IMR-90 (cell line): ENCODE measurements around the gene C16orf89. TPM values are rescaled to one million over a fixed set of nuclear protein-coding genes. Genes with fewer than 3 reads are reported as not detected.

ENCODE experiments used
- ATAC-seq: fragments of 200-7000 bp; cut with Tn5 transposase; 2 replicates; pipeline ENCODE4 v1.9.1; 2020; ENCODE audit warnings: low read depth, mild to moderate bottlenecking, moderate library complexity
- BruUV-seq: library from RNA; stranded (reverse); fragments of 400-500 nt; replicated peaks from 2 replicates; lab custom pipeline; 2021; lab: Mats Ljungman, UMichigan
- CTCF ChIA-PET: fragments of 300-600 bp; formaldehyde crosslinking; extraction: SDS; loops from one replicate; lab custom pipeline; 2021; ENCODE audit warnings: antibody characterized with exemption; lab: Yijun Ruan, JAX
- POLR2A ChIA-PET: fragments of 300-600 bp; sonication (Branson Sonifier 250); formaldehyde crosslinking; loops from one replicate; lab custom pipeline; 2022; ENCODE audit warnings: antibody characterized with exemption; ENCODE audit not compliant: unreplicated experiment; lab: Charles Lee
- DNase-seq: peaks from one replicate; pipeline ENCODE4 v3.0.0; 2013
- H2AFZ ChIP-seq: replicated peaks from 2 replicates; pipeline ENCODE3; 2013; ENCODE audit warnings: low read length, mild to moderate bottlenecking; ENCODE audit not compliant: poor library complexity
- H2AK5ac ChIP-seq: 2 replicates; pipeline ENCODE4 v1.6.1; 2013; ENCODE audit warnings: low read depth, low read length, inconsistent platforms
- H2AK9ac ChIP-seq: replicated peaks from 2 replicates; pipeline ENCODE3; 2013; ENCODE audit warnings: mild to moderate bottlenecking, low read depth, low read length, moderate library complexity; ENCODE audit not compliant: poor library complexity
- H2BK120ac ChIP-seq: 2 replicates; pipeline ENCODE4 v1.6.1; 2013; ENCODE audit warnings: low read depth, low read length, inconsistent platforms
- H2BK15ac ChIP-seq: 3 replicates; pipeline ENCODE4 v1.6.1; 2013; ENCODE audit warnings: low read depth, low read length, inconsistent platforms
- H2BK20ac ChIP-seq: 2 replicates; pipeline ENCODE4 v1.6.1; 2013; ENCODE audit warnings: low read depth, mild to moderate bottlenecking, inconsistent platforms, low read length, moderate library complexity
- H2BK5ac ChIP-seq: 2 replicates; pipeline ENCODE4 v1.6.1; 2013; ENCODE audit warnings: mild to moderate bottlenecking, low read depth, low read length, inconsistent platforms; ENCODE audit not compliant: poor library complexity, severe bottlenecking
- H3K14ac ChIP-seq: replicated peaks from 2 replicates; pipeline ENCODE4 v1.6.1; 2013; ENCODE audit warnings: low read depth, low read length, inconsistent platforms
- H3K18ac ChIP-seq: 2 replicates; pipeline ENCODE4 v1.6.1; 2013; ENCODE audit warnings: low read depth, low read length, control low read depth
- H3K23ac ChIP-seq: 2 replicates; pipeline ENCODE4 v1.6.1; 2013; ENCODE audit warnings: low read depth, low read length, inconsistent platforms
- H3K27ac ChIP-seq: 2 replicates; pipeline ENCODE4 v1.5.1; 2013; ENCODE audit warnings: mild to moderate bottlenecking, control low read depth, low read length; ENCODE audit not compliant: insufficient read depth
- H3K27me3 ChIP-seq: 2 replicates; pipeline ENCODE4 v1.6.1; 2013; ENCODE audit warnings: low read length; ENCODE audit not compliant: control insufficient read depth, insufficient read depth
- H3K36me3 ChIP-seq: 2 replicates; pipeline ENCODE4 v1.6.1; 2013; ENCODE audit warnings: low read length, mixed read lengths; ENCODE audit not compliant: control insufficient read depth, insufficient read depth
- H3K4ac ChIP-seq: 2 replicates; pipeline ENCODE4 v1.6.1; 2013; ENCODE audit warnings: low read depth, low read length, inconsistent platforms
- H3K4me1 ChIP-seq: 2 replicates; pipeline ENCODE4 v1.6.1; 2013; ENCODE audit warnings: low read length, mixed read lengths; ENCODE audit not compliant: control insufficient read depth, insufficient read depth
- H3K4me2 ChIP-seq: 2 replicates; pipeline ENCODE4 v1.6.1; 2013; ENCODE audit warnings: low read depth, mild to moderate bottlenecking, control low read depth, low read length, moderate library complexity
- H3K4me3 ChIP-seq: 2 replicates; pipeline ENCODE4 v1.5.1; 2013; ENCODE audit warnings: low read depth, mild to moderate bottlenecking, control low read depth, low read length, moderate library complexity; ENCODE audit not compliant: insufficient read depth
- H3K56ac ChIP-seq: 2 replicates; pipeline ENCODE4 v1.6.1; 2013; ENCODE audit warnings: low read length, inconsistent platforms; ENCODE audit not compliant: insufficient read depth; ENCODE audit errors: extremely low read depth
- H3K79me1 ChIP-seq, 2 experiments: 2 replicates each; pipeline ENCODE4 v1.6.1; 2013; ENCODE audit warnings: low read length in 2 of 2, inconsistent platforms in 1 of 2, low read depth in 1 of 2
- H3K9ac ChIP-seq: 2 replicates; pipeline ENCODE4 v1.6.1; 2013; ENCODE audit warnings: low read depth, low read length, control low read depth
- H3K9me1 ChIP-seq: 2 replicates; pipeline ENCODE4 v1.6.1; 2013; ENCODE audit warnings: low read length, inconsistent platforms; ENCODE audit not compliant: insufficient read depth
- H3K9me3 ChIP-seq: 2 replicates; pipeline ENCODE4 v1.6.1; 2013; ENCODE audit warnings: low read length; ENCODE audit not compliant: control insufficient read depth, insufficient read depth
- H4K20me1 ChIP-seq: 2 replicates; pipeline ENCODE4 v1.6.1; 2013; ENCODE audit warnings: low read length, inconsistent platforms; ENCODE audit not compliant: insufficient read depth
- H4K5ac ChIP-seq: 2 replicates; pipeline ENCODE4 v1.6.1; 2013; ENCODE audit warnings: mild to moderate bottlenecking, low read depth, low read length, control low read depth
- H4K8ac ChIP-seq, 2 experiments: 2 replicates each; pipeline ENCODE4 v1.6.1; 2013; ENCODE audit warnings: low read depth in 2 of 2, low read length in 2 of 2, control low read depth in 1 of 2, inconsistent platforms in 1 of 2
- H4K91ac ChIP-seq: 2 replicates; pipeline ENCODE4 v1.6.1; 2013; ENCODE audit warnings: low read depth, low read length, inconsistent platforms; ENCODE audit not compliant: insufficient read depth
- BHLHE40 ChIP-seq: fragments of 150-350 bp; IDR thresholded peaks from 2 replicates; pipeline ENCODE4 v1.6.1; 2016; ENCODE audit warnings: mild to moderate bottlenecking, low read depth, low read length
- NFE2L2 ChIP-seq: fragments of 150-350 bp; IDR thresholded peaks from 2 replicates; pipeline ENCODE4 v1.6.1; 2016; ENCODE audit warnings: low read depth, mild to moderate bottlenecking, low read length
- RFX5 ChIP-seq: IDR thresholded peaks from 2 replicates; pipeline ENCODE4 v1.8.0; 2012; ENCODE audit warnings: low read depth, mild to moderate bottlenecking, low read length, moderate library complexity
- WGBS, 2 experiments: methylation state at CpG; one replicate each; pipeline versions ENCODE4 v1.1.5 to v1.1.7; 2013; ENCODE audit warnings: missing lambda C conversion rate in 2 of 2; ENCODE audit not compliant: insufficient read length in 1 of 2; ENCODE audit errors: extremely low coverage in 2 of 2; 5-methylcytosine and 5-hydroxymethylcytosine counted together
- dilution Hi-C: fragments of 300-500 bp; cut with HindIII; formaldehyde crosslinking; loops from one replicate; pipeline ENCODE4 v1.14.3; 2018; ENCODE audit warnings: low sequenced_read_pairs; ENCODE audit not compliant: unreplicated experiment
- in situ Hi-C: fragments of 300-500 bp; cut with MboI; formaldehyde crosslinking; loops from 3 replicates; pipeline ENCODE4 v1.14.3; 2019; ENCODE audit warnings: low sequenced_read_pairs, inconsistent platforms, mixed read lengths
- intact Hi-C: fragments of 100-400 bp; cut with micrococcal nuclease; formaldehyde crosslinking; loops from 2 replicates; pipeline ENCODE4 v1.10.0; 2022
- polyA plus RNA-seq, 3 experiments: library from polyadenylated mRNA; depleted of rRNA; stranded (reverse); fragments of >200 nt; gene quantifications; 2 replicates each; pipeline ENCODE4 v1.2.3, GENCODE V29; 2012; ENCODE audit warnings: low replicate concordance in 1 of 3
- total RNA-seq: library from RNA; depleted of rRNA; stranded (reverse); fragments of >200 nt; gene quantifications from 2 replicates; pipeline ENCODE4 v1.2.3, GENCODE V29; 2012

C16orf89 gene
- total and polyA plus RNA-seq, 2 of the 4 experiments (the other 2 are of a cell fraction) = 0.17 to 0.18 TPM

DNA sequence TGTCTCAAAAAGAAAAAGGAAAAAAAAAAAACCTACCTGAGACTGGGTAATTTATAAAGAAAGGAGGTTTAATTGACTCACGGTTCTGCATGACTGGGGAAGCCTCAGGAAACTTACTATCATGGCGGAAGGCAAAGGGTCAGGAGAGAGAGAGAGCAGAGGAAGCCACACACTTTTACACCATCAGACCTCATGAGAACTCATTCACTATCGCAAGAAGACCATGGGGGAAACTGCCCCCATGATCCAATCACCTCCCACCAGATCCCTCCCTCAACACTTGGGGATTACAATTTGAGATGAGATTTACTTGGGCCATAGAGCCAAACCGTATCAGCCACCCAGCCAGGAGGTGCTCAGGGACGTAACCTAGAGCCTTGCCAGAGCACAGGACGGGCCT is 52.9 kb downstream of the C16orf89 start:
- H3K9me1 ChIP-seq = no peaks in the 10 kb centered on the region
- no peak overlapping the region for H3K23ac ChIP-seq
- H2BK20ac ChIP-seq = no peak overlapping the region
- intact Hi-C loops (no loop called here), dilution Hi-C loops (no loop called here), in situ Hi-C loops (no loop called here)
- H2AK5ac ChIP-seq = no peak overlapping the region
- no peak overlapping the region for H3K14ac ChIP-seq
- no TSS peak for BruUV-seq
- TF ChIP-seq RFX5 (no peak), BHLHE40 (no peak), NFE2L2 (no peak)
- no peak overlapping the region for H2AFZ ChIP-seq
- no peaks in the 10 kb centered on the region for H4K20me1 ChIP-seq
- no peak overlapping the region for H2BK5ac ChIP-seq
- no peak overlapping the region for H3K56ac ChIP-seq
- H3K4ac ChIP-seq = no peak overlapping the region
- no peaks in the 10 kb centered on the region for H3K4me1 ChIP-seq
- H3K9me3 ChIP-seq = no peaks in the 10 kb centered on the region
- H2BK120ac ChIP-seq = no peak overlapping the region
- no peak overlapping the region for H2AK9ac ChIP-seq
- H2BK15ac ChIP-seq = no peak overlapping the region
- H3K18ac ChIP-seq = no peak overlapping the region
- no peaks in the 10 kb centered on the region for H3K36me3 ChIP-seq
- no peak overlapping the region for H3K4me2 ChIP-seq
- no peak overlapping the region for H3K4me3 ChIP-seq
- H3K27ac ChIP-seq = no peak overlapping the region
- ChIA-PET CTCF (interaction anchor here (1.4 kb wide), 1 partner anchor 14 kb away, joined by 3 read pairs; no protein-coding TSS in a partner anchor), POLR2A (no interaction called here)
- no peak overlapping the region for H4K8ac ChIP-seq
- H4K91ac ChIP-seq = no peak overlapping the region
- peaks cover 35% of the 10 kb centered on the region for H3K27me3 ChIP-seq
- no peak overlapping the region for H4K5ac ChIP-seq
- ATAC-seq (no peak), DNase-seq (no peak)
- no peak overlapping the region for H3K9ac ChIP-seq
- no peaks in the 10 kb centered on the region for H3K79me1 ChIP-seq
- no CpG with 5 or more reads among the region's 6 CpGs for WGBS, 2 experiments
